ENCODE measurements around the gene SLC7A7.
"Not testable (repeated sequence)": the region's sequence is repeated elsewhere in the genome, so short reads cannot be mapped to it uniquely, and the experiment has no call there.

SLC7A7 gene

DNA sequence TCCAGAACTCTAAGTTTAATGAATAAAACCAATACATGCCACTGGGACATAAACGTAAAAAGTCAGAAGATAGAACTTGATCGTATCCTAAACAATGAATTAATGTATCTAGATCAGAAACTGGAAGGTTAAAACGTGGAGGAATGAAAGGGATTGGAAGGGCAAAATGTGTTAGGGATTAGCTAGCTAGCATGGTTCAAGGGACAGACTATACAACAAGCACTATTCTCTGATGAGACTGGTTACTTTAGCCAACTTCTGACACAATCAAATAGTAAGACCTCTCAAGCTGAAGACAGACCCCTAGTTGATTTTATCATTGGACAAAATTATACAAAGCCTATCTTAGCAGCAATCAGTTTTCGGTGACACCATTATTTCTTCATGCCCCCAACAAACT lies 67.5 kb downstream of the SLC7A7 start:
- no peak for DNase-seq

DNA sequence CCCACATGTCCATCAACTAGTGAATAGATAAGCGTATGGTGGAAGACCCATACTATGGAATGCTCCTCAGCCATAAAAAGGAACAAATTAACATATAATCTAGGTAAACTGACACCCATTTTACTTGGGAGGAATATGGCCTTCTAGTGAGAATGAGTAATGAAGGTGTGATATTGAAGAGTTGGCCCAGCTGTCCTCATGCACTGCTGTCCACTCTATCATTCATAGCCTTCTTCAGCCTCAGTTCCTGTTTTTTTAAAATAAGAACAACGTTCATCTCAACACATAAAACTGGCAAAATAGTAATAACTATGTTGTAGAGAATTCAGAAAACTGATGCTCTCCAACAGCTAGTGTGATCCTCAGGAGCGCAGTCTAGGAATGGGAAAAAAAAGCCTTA lies 75.2 kb downstream of the SLC7A7 start:
- DNase-seq = no peak

DNA sequence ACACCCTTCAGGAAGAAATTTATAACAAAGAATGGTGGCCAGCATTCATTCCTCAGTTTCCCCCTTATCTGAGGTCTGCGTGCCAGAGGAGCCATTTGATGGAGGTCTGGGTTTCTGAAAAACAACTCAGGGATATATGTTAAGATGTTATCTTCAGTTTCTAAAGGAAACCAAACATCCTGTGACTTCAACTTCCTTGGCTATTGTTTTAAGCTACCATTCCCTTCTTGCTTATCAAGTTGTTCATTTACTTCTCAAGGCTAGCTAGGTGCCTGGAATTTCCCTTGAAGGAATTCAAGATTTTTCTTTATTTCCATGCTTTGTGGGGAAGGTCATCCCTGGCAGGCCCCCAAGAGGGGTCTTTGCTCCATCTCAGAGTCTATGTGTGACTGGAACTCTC lies 75.8 kb downstream of the SLC7A7 start:
- DNase-seq = no peak

DNA sequence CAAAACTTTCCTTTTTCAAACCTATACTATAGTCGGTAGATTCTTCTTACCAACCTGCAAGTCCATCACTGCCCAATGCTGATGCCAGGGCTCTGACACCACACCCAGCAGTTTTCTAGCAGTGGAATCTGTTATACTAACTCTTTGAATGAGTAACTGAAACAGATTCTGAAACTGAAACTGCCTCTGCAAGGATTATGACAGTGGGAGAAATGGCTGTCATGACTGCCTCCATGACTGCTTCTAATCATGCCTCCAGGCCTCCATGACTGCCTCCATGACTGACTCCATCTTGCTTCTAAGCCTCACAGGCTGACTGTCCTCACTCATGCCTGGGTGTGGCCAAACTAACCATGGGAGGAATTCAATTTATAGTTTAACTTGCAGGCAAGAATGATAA lies 78.2 kb downstream of the SLC7A7 start:
- DNase-seq = no peak

DNA sequence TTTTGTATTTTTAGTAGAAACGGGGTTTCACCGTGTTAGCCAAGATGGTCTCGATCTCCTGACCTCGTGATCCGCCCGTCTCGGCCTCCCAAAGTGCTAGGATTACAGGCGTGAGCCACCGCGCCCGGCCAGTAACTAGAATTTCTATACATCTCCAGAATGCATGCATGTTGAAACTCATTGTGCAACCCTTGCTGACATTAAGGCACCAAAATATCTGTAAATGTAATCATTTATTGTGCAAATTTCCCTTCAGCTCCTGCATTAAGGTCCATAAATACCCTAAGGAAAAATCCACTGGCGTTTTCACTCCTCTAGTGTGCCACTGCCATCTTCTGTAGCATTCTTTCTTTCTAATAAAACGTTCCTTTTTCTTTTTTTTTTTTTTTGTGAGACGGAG lies 78.9 kb downstream of the SLC7A7 start:
- not testable (repeated sequence) for DNase-seq

DNA sequence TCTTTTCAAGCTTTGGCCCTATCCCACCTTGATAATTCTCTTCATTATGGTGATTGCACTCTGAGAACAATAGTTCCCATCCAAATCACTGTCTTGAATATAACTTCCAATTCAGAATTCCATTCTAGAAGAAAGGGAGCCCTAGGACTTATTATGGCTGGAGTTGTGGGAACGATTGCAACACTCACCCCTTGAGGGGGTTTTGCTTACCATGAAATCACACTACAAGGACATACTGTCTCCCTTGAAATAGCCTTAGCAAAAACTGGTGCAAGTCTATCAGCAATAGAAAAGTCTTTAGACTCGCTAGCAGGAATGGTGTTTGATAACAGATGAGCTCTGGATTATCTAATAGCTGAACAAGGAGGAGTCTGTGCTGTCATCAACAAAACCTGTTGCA lies 80.1 kb downstream of the SLC7A7 start:
- DNase-seq = no peak

DNA sequence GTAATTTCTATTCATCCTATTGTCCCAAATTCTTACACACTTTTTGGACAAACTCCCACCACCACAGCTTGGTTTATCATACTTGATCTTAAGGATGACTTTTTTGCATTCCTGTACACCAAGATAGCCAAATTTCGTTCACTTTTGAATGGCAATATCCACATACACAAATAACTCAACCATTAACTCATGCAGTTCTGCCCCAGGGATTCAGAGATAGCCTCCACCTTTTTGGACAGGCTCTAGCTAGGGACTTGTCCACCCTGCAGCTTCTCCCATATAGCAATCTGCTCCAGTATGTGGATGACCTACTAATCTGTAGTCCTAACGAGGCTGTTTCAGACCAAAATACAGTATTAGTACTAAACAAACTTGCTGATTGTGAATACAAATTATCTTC lies 81.4 kb downstream of the SLC7A7 start:
- no peak for DNase-seq

DNA sequence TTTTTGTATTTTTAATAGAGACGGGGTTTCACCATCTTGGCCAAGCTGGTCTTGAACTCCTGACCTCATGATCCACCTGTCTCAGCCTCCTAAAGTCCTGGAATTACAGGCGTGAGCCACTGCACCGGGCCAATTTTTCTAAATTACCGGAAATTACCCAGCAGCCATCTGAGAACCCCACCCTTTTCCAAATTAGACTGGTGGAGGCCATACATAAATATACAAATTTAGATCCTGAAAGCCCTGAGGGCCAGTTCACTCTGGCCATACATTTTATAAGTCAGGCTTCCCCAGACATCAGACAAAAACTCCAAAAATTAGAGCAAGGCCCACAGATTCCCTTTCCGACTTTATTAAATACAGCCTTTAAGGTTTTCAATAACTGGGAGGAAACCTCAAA lies 83.2 kb downstream of the SLC7A7 start:
- not testable (repeated sequence) for DNase-seq

DNA sequence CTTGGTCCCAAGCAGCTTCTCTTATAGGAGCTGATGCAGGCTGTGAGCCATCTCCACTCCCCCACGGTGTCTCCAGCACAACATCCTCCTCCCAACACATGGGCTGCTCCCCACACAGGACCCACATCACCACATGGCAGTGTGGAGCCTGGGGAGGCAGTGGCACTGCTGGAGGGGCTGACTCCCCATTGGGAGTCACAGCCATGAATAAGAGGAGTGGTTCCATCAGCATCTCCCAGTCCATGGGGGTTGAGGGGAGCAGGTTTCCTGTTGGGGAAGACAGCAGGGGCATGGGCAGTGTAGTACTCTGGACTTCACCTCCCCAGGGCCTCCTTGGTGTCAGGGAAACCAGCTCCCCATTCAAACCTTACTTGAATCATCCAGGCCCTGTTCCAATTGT lies 89.2 kb downstream of the SLC7A7 start:
- DNase-seq = no peak

DNA sequence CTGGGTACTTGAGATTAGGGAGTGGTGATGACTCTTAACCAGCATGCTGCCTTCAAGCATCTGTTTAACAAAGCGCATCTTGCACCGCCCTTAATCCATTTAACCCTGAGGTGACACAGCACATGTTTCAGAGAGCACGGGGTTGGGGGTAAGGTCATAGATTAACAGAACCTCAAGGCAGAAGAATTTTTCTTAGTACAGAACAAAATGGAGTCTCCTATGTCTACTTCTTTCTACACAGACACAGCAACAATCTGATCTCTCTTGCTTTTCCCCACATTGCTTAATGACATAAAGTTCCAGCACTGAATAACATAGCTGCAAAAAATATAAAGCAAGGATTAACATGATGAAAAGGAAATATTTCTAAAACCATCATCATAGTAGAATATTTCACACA lies 89.9 kb downstream of the SLC7A7 start:
- not testable (repeated sequence) for DNase-seq

DNA sequence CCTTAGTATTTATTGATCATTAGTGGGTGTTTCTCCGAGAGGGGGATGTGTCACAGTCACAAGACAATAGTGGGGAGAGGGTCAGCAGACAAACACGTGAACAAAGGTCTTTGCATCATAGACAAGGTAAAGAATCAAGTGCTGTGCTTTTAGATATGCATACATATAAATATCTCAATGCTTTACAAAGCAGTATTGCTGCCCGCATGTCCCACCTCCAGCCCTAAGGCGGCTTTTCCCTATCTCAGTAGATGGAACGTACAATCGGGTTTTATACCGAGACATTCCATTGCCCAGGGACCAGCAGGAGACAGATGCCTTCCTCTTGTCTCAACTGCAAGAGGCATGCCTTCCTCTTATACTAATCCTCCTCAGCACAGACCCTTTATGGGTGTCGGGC lies 90.4 kb downstream of the SLC7A7 start:
- DNase-seq = not testable (repeated sequence)

DNA sequence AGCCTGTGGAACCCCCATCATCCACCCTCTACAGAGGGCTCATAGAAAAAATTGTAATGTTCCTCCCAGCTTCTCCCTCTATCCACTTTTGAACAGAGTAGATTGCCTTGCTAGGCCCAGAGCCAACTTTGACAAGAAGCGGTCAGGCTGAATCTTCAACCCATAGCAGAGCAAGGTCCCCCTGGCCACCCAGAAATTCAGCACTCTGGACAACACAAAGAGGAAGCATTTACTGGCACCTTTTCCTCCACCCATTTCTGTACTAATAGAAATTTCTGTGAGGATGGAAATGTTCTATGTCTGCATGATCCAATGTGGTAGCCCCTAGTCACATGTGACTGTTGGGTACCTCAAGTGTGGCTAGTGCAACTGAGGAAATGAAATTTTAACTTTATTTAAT lies 91.4 kb downstream of the SLC7A7 start:
- no peak for DNase-seq

Measured in NCI-H1417 (cell line).